Measurements from ENCODE around the gene SLC39A1. TPM values are rescaled to one million over a fixed set of nuclear protein-coding genes. Genes with fewer than 3 reads are reported as not detected.

SLC39A1 gene
- total and polyA plus RNA-seq, 2 of the 8 experiments (the other 6 are each of a cell fraction or from before 2014, with no cell fraction given): 238 to 337 TPM

DNA sequence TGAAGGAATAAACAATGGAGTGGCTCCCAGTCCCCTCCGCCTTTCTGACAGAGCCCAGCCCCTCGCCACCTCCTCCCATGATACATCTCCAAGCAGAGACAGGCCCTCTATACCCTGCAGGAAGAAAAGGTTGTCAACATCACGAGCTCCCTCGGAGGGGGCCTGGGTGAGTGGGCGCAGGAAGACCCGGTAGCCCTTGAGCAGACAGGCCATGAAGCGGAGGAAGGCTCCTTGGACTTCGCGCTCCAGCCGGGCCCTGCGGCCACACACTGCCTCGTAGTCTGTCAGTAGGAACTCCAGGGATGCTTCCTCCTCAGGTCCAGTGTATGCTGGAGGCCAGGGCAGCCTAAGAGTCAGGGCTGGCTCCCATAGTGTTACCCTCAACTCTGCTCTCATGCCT lies 23.9 kb downstream of the SLC39A1 start:
- no peak overlapping the region for H3K56ac ChIP-seq (replicated peaks; ENCODE audit: insufficient read length, low read depth, low read length)
- H3K4me3 ChIP-seq (ENCODE audit: extremely low read depth in 1 of 4, insufficient read depth in 2 of 4, low read depth in 3 of 4, low read length in 4 of 4): no peak overlapping the region
- H2BK120ac ChIP-seq (replicated peaks; ENCODE audit: low read depth, low read length): no peak overlapping the region
- peaks cover 0 to 5% of the 10 kb centered on the region in 2 experiments; a peak in 2 of 4 replicates for H3K79me2 ChIP-seq (ENCODE audit: control insufficient read depth in 1 of 2, insufficient read depth in 2 of 2, low read length in 2 of 2)
- no peak for FAIRE-seq
- ChIA-PET CTCF (ENCODE audit: partially characterized antibody) (interaction anchor here (0.7 to 3.1 kb wide), 8 partner anchors 9 to 168 kb away, joined by 3 to 14 read pairs (median 4); partner anchors contain the start of genes RAB13 and RPS27), POLR2A (ENCODE audit: partially characterized antibody) (interaction anchor here (1.0 to 11.4 kb wide), 11 partner anchors 10 to 164 kb away, joined by 3 to 73 read pairs (median 10); partner anchors contain the start of genes CREB3L4, GATAD2B, JTB and RPS27)
- H2AFZ ChIP-seq (ENCODE audit: low read length): no peak overlapping the region
- H3K79me1 ChIP-seq (ENCODE audit: low read depth, low read length): no peaks in the 10 kb centered on the region; the same call in 1 of the 2 replicates
- H3K23me2 ChIP-seq (ENCODE audit: low read depth, low read length): no peaks in the 10 kb centered on the region
- H4K91ac ChIP-seq (replicated peaks; ENCODE audit: insufficient read length, low read length): no peak overlapping the region
- no peak overlapping the region for H2BK15ac ChIP-seq (ENCODE audit: low read length)
- H4K20me1 ChIP-seq (replicated peaks in 1 of 2; ENCODE audit: control insufficient read depth in 1 of 2, insufficient read depth in 2 of 2, low read length in 2 of 2): peaks cover 0 to 7% of the 10 kb centered on the region in 2 experiments
- no peak overlapping the region for H3K27ac ChIP-seq (ENCODE audit: low read depth, low read length)
- H3K4me2 ChIP-seq (ENCODE audit: insufficient read depth in 1 of 2, low read depth in 2 of 2, low read length in 2 of 2): no peak overlapping the region
- no peak overlapping the region for H2BK5ac ChIP-seq (ENCODE audit: low read depth, low read length)
- no peak overlapping the region for H4K5ac ChIP-seq (ENCODE audit: insufficient read length, low read depth, low read length)
- no peak overlapping the region for H4K8ac ChIP-seq (ENCODE audit: extremely low read depth, insufficient read depth, low read length)
- no peak overlapping the region for H2BK20ac ChIP-seq (ENCODE audit: low read length)
- H3K27me3 ChIP-seq (replicated peaks in 1 of 4; ENCODE audit: control insufficient read depth in 3 of 4, extremely low read depth in 1 of 4, insufficient read depth in 3 of 4, low read length in 3 of 4): no peaks in the 10 kb centered on the region
- DNase-seq (ENCODE audit: low read depth in 1 of 2, low spot score in 2 of 2): no peak
- H3K9ac ChIP-seq (replicated peaks in 1 of 4; ENCODE audit: extremely low read depth in 1 of 4, low read depth in 3 of 4, low read length in 3 of 4): no peak overlapping the region
- H3K23ac ChIP-seq (ENCODE audit: insufficient read length): no peak overlapping the region
- H3K4ac ChIP-seq (replicated peaks; ENCODE audit: insufficient read length, low read depth, low read length): no peak overlapping the region
- no peaks in the 10 kb centered on the region for H3K4me1 ChIP-seq (replicated peaks in 1 of 4; ENCODE audit: control insufficient read depth in 3 of 4, insufficient read depth in 4 of 4, low read length in 3 of 4)
- no peak overlapping the region for H3K14ac ChIP-seq (ENCODE audit: insufficient read length)
- 95% methylated on average over 12 of the region's 12 CpGs; no CpG with 5 or more reads in 1 of the 2 experiments for WGBS, 2 experiments (ENCODE audit: extremely low coverage in 1 of 2, insufficient coverage in 1 of 2, insufficient read length in 1 of 2, insufficient replicate concordance in 2 of 2, low coverage in 1 of 2, low lambda C conversion rate in 2 of 2, missing lambda C conversion rate in 1 of 2)
- no peak overlapping the region for H2BK12ac ChIP-seq (ENCODE audit: low read depth, low read length)
- peaks cover 14 to 51% (median 41%) of the 10 kb centered on the region in 4 experiments for H3K36me3 ChIP-seq (ENCODE audit: control insufficient read depth in 2 of 4, insufficient read depth in 4 of 4, low read length in 3 of 4)
- H2AK5ac ChIP-seq (ENCODE audit: low read depth, low read length): no peak overlapping the region
- H3K9me3 ChIP-seq (ENCODE audit: insufficient read depth in 2 of 2, low read depth in 1 of 2, low read length in 1 of 2): no peaks in the 10 kb centered on the region
- no peak overlapping the region for H3K18ac ChIP-seq (ENCODE audit: extremely low read depth, low read length)
- TF ChIP-seq CREB1 (IDR thresholded peaks at IDR 0.05) (no peak), BCL11A (IDR thresholded peaks at IDR 0.05; ENCODE audit: low read depth in 2 of 2, low read length in 2 of 2) (no peak), RNF2 (IDR thresholded peaks at IDR 0.05; ENCODE audit: borderline replicate concordance, low read depth, low read length, missing control alignments, poor library complexity, severe bottlenecking) (no peak), CBX5 (IDR thresholded peaks at IDR 0.05; ENCODE audit: low read depth, low read length) (no peak)
